ENCODE data around the gene PHLPP1. TPM values are rescaled to one million over a fixed set of nuclear protein-coding genes. Genes with fewer than 3 reads are reported as not detected.

The PHLPP1 gene
- total RNA-seq, 2 donors from 2014 or later: 4.6 to 5.9 TPM

- TF ChIP-seq CTCF (IDR thresholded peaks at IDR 0.05): no peak
- no peaks in the 10 kb centered on the region for H3K27me3 ChIP-seq
- no peak overlapping the region for H3K27ac ChIP-seq
- DNase-seq (ENCODE audit: low spot score): no peak
- no peak overlapping the region for H3K4me3 ChIP-seq
- H3K4me1 ChIP-seq: peaks cover 0 to 5% of the 10 kb centered on the region in 2 donors
- H3K9me3 ChIP-seq: no peaks in the 10 kb centered on the region
- no peaks in the 10 kb centered on the region for H3K36me3 ChIP-seq
Measured at GRCh38 chr18:62773691-62774090, 58.4 kb downstream of the PHLPP1 start.

- H3K27ac ChIP-seq: no peak overlapping the region
- H3K27me3 ChIP-seq: no peaks in the 10 kb centered on the region
- H3K36me3 ChIP-seq: no peaks in the 10 kb centered on the region
- H3K9me3 ChIP-seq: no peaks in the 10 kb centered on the region
- no peak for DNase-seq (ENCODE audit: low spot score)
- TF ChIP-seq CTCF (IDR thresholded peaks at IDR 0.05): no peak
- peaks cover 0 to 5% of the 10 kb centered on the region in 2 donors for H3K4me1 ChIP-seq
- H3K4me3 ChIP-seq: no peak overlapping the region
Measured at GRCh38 chr18:62776024-62776570, 60.8 kb downstream of the PHLPP1 start.

GRCh38 chr18:62777814-62778213 lies 62.5 kb downstream of the PHLPP1 start:
- DNase-seq (ENCODE audit: low spot score): no peak
- Histone ChIP-seq H3K4me3 (no peak overlapping the region), H3K4me1 (peaks cover 0 to 5% of the 10 kb centered on the region in 2 donors), H3K9me3 (no peaks in the 10 kb centered on the region), H3K27me3 (no peaks in the 10 kb centered on the region), H3K36me3 (no peaks in the 10 kb centered on the region), H3K27ac (no peak overlapping the region)
- no peak for TF ChIP-seq CTCF (IDR thresholded peaks at IDR 0.05)

GRCh38 chr18:62778976-62779869 lies 63.9 kb downstream of the PHLPP1 start:
- no peaks in the 10 kb centered on the region for H3K9me3 ChIP-seq
- no peak for TF ChIP-seq CTCF (IDR thresholded peaks at IDR 0.05)
- no peaks in the 10 kb centered on the region for H3K4me1 ChIP-seq
- DNase-seq (ENCODE audit: low spot score): no peak
- H3K36me3 ChIP-seq: no peaks in the 10 kb centered on the region
- H3K27ac ChIP-seq: no peak overlapping the region
- H3K27me3 ChIP-seq: no peaks in the 10 kb centered on the region
- H3K4me3 ChIP-seq: no peak overlapping the region

- H3K27ac ChIP-seq: no peak overlapping the region
- DNase-seq (ENCODE audit: low spot score): no peak
- H3K36me3 ChIP-seq: no peaks in the 10 kb centered on the region
- H3K27me3 ChIP-seq: no peaks in the 10 kb centered on the region
- no peak overlapping the region for H3K4me3 ChIP-seq
- TF ChIP-seq CTCF (IDR thresholded peaks at IDR 0.05): no peak
- H3K9me3 ChIP-seq: no peaks in the 10 kb centered on the region
- peaks cover 0 to 11% of the 10 kb centered on the region in 2 donors for H3K4me1 ChIP-seq
Measured at GRCh38 chr18:62781262-62781661, 65.9 kb downstream of the PHLPP1 start.

All from right atrium auricular region (tissue), 2 donors.